GM12801 (cell line): Measurements from ENCODE around the gene ARHGAP4.

Experiments
- CTCF ChIP-seq: IDR thresholded peaks from one replicate; pipeline ENCODE4 v1.5.1; 2011; ENCODE audit warnings: control low read depth; ENCODE audit not compliant: insufficient read length; ENCODE audit errors: extremely low read depth

The ARHGAP4 gene

GRCh38 chrX:153921070-153921469 lies 5.0 kb downstream of the ARHGAP4 start:
- TF ChIP-seq CTCF = no peak

GRCh38 chrX:153920546-153920945 lies 5.5 kb downstream of the ARHGAP4 start:
- no peak for TF ChIP-seq CTCF

- TF ChIP-seq CTCF = no peak
Observed at GRCh38 chrX:153919281-153919680, 6.8 kb downstream of the ARHGAP4 start.

GRCh38 chrX:153917869-153918268 lies 8.2 kb downstream of the ARHGAP4 start:
- TF ChIP-seq CTCF = no peak

GRCh38 chrX:153913701-153914100 lies 12.4 kb downstream of the ARHGAP4 start:
- TF ChIP-seq CTCF = no peak

- no peak for TF ChIP-seq CTCF
Observed at GRCh38 chrX:153913211-153913610, 12.9 kb downstream of the ARHGAP4 start.

GRCh38 chrX:153911798-153912197 lies 14.3 kb downstream of the ARHGAP4 start:
- no peak for TF ChIP-seq CTCF

- no peak for TF ChIP-seq CTCF
Observed at GRCh38 chrX:153910446-153910845, 15.6 kb downstream of the ARHGAP4 start.
